ENCODE data around the gene SERINC2.
"Not testable (repeated sequence)": the region's sequence is repeated elsewhere in the genome, so short reads cannot be mapped to it uniquely, and the experiment has no call there.

SERINC2 gene

GRCh38 chr1:31429583-31429982, 16.6 kb downstream of the SERINC2 start:
- H3K36me3 ChIP-seq = no peaks in the 10 kb centered on the region; the same call in 1 of the 2 replicates
- no peak overlapping the region for H3K9ac ChIP-seq
- peaks cover 60% of the 10 kb centered on the region for H3K4me1 ChIP-seq
- H3K27ac ChIP-seq = no peak overlapping the region
- no peak overlapping the region for H3K4me3 ChIP-seq
- no peaks in the 10 kb centered on the region for H3K27me3 ChIP-seq
- TF ChIP-seq Cebpa-rat (IDR thresholded peaks at IDR 0.05) = no peak
- H3K9me3 ChIP-seq = no peaks in the 10 kb centered on the region
- 0 out of 2 replicates have a peak overlapping the region, but pooled peaks have one; percentile 19 for H3K4me2 ChIP-seq
- no peaks in the 10 kb centered on the region for H4K20me1 ChIP-seq

DNA sequence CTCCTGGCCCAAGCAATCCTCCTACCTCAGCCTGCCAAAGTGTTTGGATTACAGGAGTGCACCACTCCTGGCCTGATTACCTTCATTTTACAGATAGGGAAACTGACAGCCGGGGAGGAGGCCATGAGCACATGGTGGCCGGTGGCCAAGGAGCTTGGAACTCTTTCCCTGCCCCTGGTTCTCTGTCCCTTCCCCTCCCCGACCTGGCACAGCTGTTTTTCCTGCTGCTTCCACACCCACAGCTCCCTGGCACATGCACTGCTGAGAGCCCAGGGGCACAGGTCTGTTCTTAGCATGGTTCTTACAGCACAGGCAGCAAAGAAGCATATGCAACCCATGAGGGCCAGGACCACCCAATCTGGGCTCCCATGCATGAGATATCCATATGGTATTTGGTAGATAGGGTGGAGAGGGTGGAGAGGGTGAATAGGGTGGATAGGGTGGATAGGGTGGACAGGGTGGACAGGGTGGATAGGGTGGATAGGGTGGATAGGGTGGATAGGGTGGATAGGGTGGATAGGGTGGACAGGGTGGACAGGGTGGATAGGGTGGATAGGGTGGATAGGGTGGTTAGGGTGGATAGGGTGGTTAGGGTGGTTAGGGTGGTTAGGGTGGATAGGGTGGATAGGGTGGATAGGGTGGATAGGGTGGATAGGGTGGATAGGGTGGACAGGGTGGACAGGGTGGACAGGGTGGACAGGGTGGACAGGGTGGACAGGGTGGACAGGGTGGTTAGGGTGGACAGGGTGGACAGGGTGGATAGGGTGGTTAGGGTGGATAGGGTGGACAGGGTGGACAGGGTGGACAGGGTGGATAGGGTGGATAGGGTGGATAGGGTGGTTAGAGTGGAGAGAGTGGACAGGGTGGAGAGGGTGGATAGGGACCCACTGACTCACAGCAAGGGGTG, 18.6 kb downstream of the SERINC2 start:
- H3K4me2 ChIP-seq, H4K20me1 ChIP-seq, H3K27ac ChIP-seq, H3K27me3 ChIP-seq, H3K36me3 ChIP-seq, H3K4me3 ChIP-seq, H3K9me3 ChIP-seq, H3K9ac ChIP-seq: not testable (repeated sequence)
- peaks cover 55% of the 10 kb centered on the region for H3K4me1 ChIP-seq

- Histone ChIP-seq H3K27ac (peak overlapping the region; percentile 69; the same call in 1 of the 2 replicates), H3K36me3 (no peaks in the 10 kb centered on the region; the same call in 1 of the 2 replicates), H3K9ac (no peak overlapping the region), H3K4me1 (peaks cover 51% of the 10 kb centered on the region), H3K27me3 (no peaks in the 10 kb centered on the region), H3K4me3 (no peak overlapping the region), H4K20me1 (no peaks in the 10 kb centered on the region), H3K9me3 (no peaks in the 10 kb centered on the region), H3K4me2 (peak overlapping the region; percentile 86)
- no peak for TF ChIP-seq Cebpa-rat (IDR thresholded peaks at IDR 0.05)
Measured at GRCh38 chr1:31432592-31433395, 19.8 kb downstream of the SERINC2 start.

GRCh38 chr1:31433396-31433930, 20.4 kb downstream of the SERINC2 start:
- Histone ChIP-seq H3K27ac (peak overlapping the region; percentile 69), H3K4me3 (no peak overlapping the region), H4K20me1 (no peaks in the 10 kb centered on the region), H3K36me3 (no peaks in the 10 kb centered on the region; the same call in 1 of the 2 replicates), H3K9ac (0 out of 2 replicates have a peak overlapping the region, but pooled peaks have one; percentile 12), H3K4me2 (peak overlapping the region; percentile 86), H3K9me3 (no peaks in the 10 kb centered on the region), H3K27me3 (no peaks in the 10 kb centered on the region), H3K4me1 (peaks cover 51% of the 10 kb centered on the region)
- TF ChIP-seq Cebpa-rat (IDR thresholded peaks at IDR 0.05) = no peak

DNA sequence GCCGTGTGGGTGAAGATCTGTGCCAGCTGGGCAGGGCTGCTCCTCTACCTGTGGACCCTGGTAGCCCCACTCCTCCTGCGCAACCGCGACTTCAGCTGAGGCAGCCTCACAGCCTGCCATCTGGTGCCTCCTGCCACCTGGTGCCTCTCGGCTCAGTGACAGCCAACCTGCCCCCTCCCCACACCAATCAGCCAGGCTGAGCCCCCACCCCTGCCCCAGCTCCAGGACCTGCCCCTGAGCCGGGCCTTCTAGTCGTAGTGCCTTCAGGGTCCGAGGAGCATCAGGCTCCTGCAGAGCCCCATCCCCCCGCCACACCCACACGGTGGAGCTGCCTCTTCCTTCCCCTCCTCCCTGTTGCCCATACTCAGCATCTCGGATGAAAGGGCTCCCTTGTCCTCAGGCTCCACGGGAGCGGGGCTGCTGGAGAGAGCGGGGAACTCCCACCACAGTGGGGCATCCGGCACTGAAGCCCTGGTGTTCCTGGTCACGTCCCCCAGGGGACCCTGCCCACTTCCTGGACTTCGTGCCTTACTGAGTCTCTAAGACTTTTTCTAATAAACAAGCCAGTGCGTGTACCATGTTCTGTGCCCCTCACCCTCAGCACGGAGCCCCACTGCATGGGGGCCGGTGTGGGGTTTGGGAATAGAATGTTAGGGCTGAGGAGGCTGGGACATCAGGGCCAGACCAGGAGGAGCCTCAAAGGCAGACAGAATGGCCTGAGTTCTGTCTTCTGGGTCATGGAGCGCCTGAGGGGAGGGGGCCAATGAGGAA, 21.3 kb downstream of the SERINC2 start:
- H3K27me3 ChIP-seq = no peaks in the 10 kb centered on the region
- peaks cover 51% of the 10 kb centered on the region for H3K4me1 ChIP-seq
- TF ChIP-seq Cebpa-rat (IDR thresholded peaks at IDR 0.05) = no peak
- no peaks in the 10 kb centered on the region for H4K20me1 ChIP-seq
- peak overlapping the region; percentile 12; the same call in 1 of the 2 replicates for H3K9ac ChIP-seq
- peak overlapping the region; percentile 86 for H3K4me2 ChIP-seq
- no peaks in the 10 kb centered on the region; the same call in 1 of the 2 replicates for H3K36me3 ChIP-seq
- H3K4me3 ChIP-seq = 0 out of 2 replicates have a peak overlapping the region, but pooled peaks have one; percentile 22
- no peaks in the 10 kb centered on the region for H3K9me3 ChIP-seq
- peak overlapping the region; percentile 69 for H3K27ac ChIP-seq

DNA sequence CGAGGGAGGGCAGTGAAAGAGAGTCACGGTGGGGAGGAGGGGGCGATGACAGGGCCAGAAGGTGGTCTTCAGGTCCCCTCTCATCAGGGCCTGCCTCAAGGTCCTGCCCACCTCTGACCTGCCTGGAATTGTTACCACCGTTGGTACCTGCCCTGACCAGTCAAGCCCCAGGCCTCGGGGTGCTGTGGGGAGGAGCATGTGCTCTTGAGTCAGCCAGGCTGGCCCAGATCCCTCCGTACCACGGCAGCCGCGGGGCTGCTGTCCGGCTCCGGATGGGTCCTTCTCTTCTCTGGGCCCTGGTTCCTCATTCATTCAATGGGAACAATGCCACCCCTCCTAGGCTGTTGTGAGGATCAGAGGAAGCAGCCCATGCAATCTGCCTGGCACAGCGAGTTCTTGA, 22.0 kb downstream of the SERINC2 start:
- Histone ChIP-seq H3K4me3 (no peak overlapping the region), H3K27ac (peak overlapping the region; percentile 69), H3K9me3 (no peaks in the 10 kb centered on the region), H3K4me2 (peak overlapping the region; percentile 86), H3K27me3 (no peaks in the 10 kb centered on the region), H4K20me1 (no peaks in the 10 kb centered on the region), H3K9ac (no peak overlapping the region), H3K36me3 (no peaks in the 10 kb centered on the region; the same call in 1 of the 2 replicates), H3K4me1 (peaks cover 51% of the 10 kb centered on the region)
- no peak for TF ChIP-seq Cebpa-rat (IDR thresholded peaks at IDR 0.05)

GRCh38 chr1:31435471-31436409, 22.7 kb downstream of the SERINC2 start:
- no peak overlapping the region for H3K4me3 ChIP-seq
- peaks cover 57% of the 10 kb centered on the region for H3K4me1 ChIP-seq
- TF ChIP-seq Cebpa-rat (IDR thresholded peaks at IDR 0.05) = no peak
- H3K27ac ChIP-seq = peak overlapping the region; percentile 41; the same call in 1 of the 2 replicates
- H3K9ac ChIP-seq = no peak overlapping the region
- no peaks in the 10 kb centered on the region for H4K20me1 ChIP-seq
- H3K27me3 ChIP-seq = no peaks in the 10 kb centered on the region
- no peaks in the 10 kb centered on the region for H3K9me3 ChIP-seq
- H3K36me3 ChIP-seq = no peaks in the 10 kb centered on the region
- no peak overlapping the region; the same call in 1 of the 2 replicates for H3K4me2 ChIP-seq
